Stimulated activated CD4-positive, alpha-beta T cell treated with anti-CD3 and anti-CD28 coated beads, Interleukin-2, amount 100 ng/mL, for 48 hours (primary cell): ENCODE results near the gene TCF12.

Source experiments
- DNase-seq, 2 donors: peaks; one replicate each; pipeline ENCODE4 v3.0.0-alpha.2; 2020

TCF12 gene

DNA sequence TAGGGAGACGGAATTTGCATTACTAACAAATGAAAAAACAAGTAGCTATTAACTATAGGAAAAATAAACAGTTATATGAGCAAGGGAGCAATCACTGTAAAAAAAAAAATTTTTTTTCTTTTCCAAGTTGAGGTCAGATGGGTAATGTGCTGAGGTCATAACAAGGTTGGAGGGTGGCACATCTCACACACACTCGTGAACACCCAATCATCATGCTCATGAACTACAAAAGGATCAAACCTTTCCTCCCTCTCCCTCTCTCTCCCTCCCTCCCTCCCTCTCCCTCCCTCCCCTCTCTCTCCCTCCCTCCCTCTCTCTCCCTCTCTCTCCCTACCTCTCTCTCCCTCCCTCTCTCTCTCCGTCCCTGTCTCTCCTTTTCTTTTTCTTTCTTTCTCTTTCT, 360.0 kb downstream of the TCF12 start:
- no peak for DNase-seq

DNA sequence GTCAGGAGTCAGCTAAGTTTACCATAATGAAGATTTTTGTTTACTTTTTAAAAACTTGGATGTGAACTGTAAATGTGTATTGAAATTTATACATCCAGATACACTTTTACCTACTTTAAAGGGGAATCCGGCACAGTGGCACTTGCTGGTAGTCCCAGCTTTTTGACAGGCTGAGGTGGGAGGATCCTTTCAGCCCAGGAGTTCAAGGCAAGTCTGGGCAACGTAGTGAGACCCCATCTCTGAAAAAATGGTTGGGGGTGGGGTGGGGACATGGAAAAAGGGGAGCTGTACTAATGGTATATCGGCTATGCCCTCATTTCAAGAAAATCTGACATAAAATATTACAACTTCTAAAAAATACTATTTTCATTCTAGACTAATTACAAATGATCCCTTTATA, 362.0 kb downstream of the TCF12 start:
- DNase-seq: no peak

DNA sequence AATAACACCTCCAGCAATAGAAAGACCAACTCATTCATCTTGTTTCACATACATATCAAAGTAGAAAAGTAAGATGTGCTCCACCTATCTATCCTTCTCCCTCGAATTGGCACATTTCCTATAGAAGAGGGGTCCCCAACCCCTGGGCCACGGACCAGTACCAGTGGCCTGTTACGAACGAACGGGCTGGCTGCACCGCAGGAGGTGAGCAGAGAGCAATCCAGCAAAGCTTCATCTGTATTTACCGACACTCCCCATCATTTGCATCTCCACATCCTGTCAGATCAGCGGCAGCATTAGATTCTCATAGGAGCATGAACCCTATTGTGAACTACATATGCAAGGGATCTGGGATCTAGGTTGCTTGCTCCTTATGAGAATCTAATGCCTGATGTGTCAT, 362.9 kb downstream of the TCF12 start:
- no peak for DNase-seq

DNA sequence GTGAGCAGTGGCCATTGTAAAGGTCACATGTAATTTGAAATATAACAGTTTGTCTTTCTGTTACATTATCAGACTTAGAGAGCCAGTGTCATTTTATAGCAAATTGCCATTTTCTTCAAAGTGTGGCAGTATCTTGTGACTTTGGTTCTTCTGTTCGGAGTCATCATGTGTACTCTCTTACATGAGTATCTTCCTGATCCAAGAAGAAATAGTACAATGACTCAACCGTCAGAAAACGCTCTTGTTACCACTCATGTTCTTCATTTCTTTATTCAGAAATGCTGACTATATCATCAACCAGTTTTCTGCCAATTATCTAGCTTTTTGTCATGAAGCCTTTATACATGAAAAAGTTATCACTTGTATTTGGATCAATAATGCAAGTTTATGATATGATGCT, 364.2 kb downstream of the TCF12 start:
- DNase-seq: no peak

DNA sequence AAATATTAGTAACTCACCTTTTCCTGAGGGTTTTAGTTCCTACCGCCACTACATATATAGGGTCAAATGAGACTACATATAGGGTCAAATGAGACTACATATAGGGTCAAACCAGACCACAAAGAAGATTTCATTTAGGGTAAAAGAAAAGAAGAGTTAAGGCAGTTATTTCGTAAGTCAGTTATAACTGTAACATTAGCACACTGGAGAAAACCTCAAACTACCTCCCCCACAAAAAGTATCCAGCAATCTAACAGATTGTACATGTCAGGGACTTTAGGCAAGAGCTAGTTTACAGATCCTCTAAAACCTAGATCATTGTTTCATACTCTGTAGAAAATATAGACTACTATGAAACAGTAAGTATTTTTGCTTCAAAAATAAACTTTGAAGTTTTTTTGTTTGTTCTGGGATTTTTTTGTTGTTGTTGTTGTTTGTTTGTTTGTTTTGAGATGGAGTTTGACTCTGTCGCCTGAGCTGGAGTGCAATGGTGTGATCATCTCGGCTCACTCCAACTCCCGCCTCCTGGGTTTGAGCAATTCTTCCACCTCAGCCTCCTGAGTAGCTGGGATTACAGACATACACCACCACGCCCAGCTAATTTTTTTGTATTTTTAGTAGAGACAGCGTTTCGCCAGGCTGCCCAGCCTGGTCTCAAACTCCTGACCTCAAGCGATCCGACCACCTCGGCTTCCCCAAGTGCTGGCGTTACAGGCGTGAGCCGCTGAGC, 365.5 kb downstream of the TCF12 start:
- DNase-seq: no peak

DNA sequence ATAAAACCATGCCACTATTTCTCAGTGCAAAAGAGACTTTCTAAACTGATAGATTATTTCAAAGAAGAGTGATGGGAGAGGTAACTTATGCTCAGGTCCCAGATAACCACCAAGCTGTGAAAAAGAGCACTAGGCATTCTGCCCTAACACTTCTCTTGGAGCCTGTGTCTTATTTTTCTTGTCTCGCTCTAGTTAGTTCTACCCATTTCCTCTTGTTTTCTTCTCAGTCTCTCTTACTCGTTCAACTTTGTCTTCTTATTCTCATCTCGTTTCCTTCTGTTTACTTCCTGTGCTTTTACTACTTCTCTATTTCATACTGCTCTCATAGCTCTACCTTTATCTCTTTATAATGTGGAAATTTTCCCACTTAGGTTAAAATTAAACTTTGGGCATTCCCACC, 366.1 kb downstream of the TCF12 start:
- DNase-seq: no peak

DNA sequence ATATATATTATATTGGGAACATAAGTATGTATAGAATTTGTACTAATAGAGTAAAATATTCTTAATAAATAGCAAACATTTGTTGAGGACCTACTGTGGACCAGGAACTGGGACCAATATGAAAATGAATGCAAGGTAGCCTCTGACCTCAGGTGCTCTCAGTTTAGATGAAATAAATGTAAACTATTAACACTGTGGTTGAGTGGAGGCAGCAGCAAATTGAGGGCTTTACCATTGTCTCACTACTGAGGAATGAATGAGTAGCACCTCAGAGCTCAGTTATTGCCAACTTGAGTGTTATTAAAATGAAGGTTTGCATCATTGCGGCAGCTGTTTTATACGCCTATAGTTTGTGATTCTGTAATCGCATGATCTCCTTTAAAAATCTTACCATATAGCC, 366.9 kb downstream of the TCF12 start:
- DNase-seq: no peak

DNA sequence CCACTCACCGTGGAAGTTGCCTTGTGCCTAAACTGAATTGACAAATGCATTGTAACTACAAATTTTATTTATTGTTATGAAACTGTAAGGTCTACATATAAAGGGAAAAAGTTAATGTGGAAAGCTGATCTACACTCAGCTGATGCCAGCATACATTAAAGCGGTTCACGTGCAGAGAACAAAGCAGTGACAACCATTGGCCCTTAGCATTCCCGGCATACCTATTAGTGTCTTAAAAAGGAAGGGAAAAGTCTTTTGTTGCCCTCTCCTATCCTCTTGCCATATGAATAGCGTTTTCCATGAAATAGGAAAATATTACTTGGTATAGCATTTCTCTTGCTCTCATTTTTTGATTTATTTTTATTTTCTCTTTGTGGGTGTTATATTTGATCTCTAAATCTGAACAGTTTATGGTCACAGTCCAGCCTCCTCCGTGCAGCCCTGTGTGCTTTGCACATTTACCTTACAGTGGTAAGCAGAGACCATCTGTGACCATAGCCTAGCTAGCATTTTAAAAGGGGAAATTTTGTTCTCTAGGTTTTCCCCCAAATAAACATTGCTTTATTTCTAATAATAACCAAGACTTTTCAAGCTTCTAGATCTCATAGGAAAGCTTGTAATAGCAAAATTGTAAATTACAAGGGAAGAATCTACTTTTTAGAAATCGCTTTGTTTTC, 368.1 kb downstream of the TCF12 start:
- no peak for DNase-seq

DNA sequence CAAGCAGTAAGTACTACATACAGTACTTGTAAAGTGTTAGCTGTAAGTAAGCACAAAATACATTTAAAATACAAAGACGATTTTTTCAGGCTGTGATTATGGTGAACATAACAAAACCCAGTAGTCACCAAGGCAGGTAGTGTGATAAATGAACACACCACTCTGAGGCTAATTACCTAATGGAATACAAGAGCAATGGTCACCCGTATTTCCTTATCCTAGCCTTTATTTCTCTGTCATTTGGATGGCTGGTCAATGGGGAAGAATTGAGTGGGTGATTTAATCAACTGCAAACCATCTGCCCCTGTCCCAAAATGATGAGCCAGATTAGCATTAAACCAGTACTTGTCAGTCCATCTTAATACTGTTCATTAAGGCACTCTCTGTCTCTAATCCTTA, 368.7 kb downstream of the TCF12 start:
- no peak for DNase-seq

DNA sequence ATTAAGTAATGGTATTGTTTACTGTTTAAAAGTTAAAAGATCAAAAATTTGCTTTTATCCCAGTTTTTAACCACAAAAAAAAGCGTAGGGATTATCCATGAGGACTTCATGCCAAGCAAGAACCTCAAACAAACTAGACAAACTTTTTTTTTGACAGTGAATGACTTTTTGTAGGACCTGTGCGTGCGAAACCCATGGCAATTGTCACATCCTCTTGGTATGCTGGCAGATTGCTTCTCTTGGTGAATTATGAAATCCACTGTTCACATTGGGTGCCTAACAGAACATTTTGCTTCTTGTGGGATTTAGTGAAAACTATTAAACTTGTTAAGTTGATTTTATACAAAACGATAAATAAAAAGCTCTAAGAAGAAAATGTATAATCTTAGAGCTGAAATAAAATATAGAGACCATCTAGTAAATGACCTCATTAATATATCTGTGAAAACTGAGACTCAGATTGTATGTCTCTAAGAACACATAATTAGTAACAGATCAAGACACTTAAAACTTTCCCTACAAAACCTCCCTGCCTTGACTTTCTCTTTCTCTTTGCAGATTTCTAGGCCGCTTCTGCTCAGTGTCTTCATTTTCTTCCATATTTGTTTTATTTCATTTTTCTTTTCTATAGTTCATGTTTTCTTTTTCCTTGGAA, 370.6 kb downstream of the TCF12 start:
- no peak for DNase-seq

DNA sequence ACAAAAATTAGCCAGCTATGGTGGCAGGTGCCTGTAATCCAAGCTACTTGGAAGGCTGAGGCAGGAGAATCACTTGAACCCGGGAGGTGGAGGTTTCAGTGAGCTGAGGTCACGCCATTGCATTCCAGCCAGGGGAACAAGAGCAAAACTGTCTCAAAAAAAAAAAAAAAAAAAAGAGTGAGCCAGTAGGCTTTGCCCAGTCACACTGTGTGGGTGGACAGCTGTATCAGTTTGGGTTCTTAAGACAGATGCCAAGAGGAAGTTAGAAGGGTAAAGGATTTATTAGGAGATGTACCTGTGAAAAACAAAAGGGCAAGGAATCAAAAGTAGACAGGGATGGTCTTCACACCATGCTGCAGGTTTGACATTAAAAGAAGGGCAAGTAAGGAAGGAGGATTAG, 371.7 kb downstream of the TCF12 start:
- DNase-seq: no peak

DNA sequence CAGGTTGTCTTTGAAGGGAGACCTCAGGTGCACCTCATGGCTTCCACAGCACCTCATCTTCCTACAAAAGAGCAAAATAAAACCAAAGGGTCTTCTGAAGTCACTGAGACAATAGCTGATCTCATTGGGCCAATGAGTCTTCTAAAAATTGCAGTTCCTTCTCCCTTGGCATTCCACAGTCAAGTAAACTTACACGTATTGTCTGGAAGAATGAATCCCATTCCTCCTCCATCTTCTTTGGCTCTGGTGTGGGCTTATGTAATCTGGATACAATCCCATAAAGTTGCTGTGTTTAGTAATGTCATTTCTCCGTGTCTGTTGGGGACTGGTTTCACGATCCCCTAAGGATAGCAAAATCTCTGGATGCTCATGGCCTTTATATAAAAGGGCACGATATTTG, 372.4 kb downstream of the TCF12 start:
- DNase-seq: no peak

DNA sequence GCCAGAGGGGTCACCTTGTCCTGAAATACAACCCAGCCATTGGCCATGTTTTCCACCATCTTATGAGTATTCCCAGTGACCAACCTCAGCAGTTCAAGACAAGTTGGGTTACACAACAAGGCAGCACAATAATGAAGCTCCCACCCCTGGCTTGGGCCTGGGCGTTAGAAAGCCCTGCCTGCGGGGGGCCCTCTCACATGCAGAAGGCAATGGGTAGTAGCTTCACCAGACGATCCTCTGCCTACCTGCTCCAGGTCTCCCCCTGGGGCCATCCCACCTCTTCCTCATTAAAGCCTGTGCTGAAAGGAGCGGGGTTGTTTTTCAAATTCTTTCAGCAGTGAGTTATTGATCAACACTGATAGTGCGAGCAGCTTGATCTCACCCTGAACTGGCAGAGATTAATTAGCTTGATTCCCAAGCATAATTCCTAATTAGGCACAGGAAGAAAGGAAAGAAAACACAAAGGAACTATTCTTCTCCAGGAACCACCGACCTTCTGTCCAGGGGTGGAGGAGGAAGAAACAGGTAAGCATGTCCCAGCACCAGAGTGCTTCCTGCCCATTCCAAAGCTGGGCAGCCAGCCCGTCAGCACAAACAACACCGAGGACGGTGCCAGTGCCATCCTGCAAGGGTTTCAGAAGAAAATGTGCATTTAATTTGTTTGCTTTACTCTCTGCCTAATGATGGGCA, 378.2 kb downstream of the TCF12 start:
- DNase-seq: no peak

DNA sequence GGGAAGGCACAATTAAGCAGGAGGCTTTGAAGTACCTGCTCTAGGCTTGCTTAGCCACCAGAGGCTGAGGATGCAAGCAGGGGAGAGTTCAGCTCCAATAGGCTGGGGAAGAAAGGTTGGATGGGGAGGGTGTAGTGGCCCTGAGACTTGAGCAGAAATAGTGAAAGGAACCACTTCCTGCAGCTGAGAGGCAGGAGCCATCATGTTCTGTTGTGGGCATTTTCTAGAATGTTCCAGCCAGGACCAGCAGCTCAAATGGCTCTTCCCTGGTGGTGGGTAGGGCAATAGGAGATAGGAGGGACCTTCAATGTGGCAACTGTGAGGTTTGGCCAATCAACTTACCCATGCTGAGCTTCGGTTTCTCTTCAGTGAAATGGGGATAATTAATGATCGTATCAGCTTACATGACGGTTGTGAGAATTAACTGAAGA, 378.7 kb downstream of the TCF12 start:
- no peak for DNase-seq

DNA sequence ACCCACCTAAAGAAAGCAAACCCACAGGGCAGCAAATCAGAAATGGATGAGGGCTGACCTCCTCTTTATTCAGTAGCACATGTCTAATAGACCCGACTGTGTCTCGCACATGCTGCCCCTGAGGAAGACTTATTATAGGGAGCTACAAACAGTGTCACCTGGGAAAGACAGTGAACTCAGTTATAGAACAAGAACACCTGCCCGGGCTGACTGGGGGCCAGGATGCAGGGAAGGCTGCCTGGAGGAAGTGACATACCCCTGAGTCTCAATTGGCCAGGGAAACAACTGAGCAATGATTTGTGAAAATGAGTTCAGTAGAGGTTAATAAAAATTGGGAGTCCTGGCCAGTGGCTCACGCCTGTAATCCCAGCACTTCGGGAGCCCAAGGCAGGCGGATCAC, 379.2 kb downstream of the TCF12 start:
- no peak for DNase-seq

DNA sequence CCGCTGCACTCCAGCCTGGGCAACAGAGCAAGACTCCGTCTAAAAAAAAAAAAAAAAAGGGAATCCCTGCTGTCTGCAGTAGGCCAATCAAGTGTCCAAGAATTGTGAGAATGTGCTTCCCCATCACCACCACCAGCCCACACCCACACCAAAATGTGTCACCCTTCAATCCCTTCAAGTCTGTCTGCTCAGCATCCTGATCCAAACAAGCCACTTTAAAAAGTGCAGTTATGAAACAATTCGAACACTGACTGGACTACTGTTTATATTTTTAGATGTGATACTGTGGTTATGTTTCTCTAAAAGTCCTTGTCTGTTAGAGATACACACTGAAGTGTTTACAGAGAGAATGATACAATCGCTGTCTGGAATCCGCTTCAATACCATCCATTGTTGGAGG, 379.8 kb downstream of the TCF12 start:
- DNase-seq: no peak

DNA sequence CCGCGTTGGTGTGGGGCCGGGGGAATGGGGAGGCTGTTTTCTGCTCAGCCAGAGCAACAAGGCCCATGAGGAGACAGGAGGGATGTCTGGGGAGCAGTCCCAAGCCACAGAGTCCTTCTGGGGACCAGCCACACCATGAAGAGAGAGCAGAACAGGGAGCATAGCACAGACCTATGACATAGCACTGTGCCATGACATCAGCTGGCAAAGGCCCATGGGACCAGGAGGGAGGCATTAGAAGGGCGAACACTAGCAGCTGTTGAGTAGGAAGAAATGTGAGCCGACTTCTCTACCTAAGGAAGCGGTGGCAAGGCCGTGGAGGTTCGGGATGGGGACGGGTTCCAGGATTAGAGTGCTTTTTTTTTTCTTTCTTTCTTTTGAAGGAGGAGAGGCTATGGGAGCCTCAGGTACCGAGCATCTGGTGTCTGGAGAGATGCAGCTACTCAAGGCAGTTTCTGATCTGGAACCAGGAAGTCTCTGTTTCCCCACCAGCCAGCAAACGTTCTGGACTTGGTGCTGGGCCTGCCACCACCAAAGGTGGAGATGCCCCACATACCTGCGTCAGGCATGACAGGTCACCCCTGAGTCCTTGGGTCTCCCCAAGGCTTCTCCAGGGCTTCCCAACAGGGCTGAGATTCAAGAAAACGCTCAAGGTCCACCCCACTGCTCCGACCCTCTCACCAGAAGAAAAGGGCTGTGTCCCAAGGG, 380.6 kb downstream of the TCF12 start:
- no peak for DNase-seq

DNA sequence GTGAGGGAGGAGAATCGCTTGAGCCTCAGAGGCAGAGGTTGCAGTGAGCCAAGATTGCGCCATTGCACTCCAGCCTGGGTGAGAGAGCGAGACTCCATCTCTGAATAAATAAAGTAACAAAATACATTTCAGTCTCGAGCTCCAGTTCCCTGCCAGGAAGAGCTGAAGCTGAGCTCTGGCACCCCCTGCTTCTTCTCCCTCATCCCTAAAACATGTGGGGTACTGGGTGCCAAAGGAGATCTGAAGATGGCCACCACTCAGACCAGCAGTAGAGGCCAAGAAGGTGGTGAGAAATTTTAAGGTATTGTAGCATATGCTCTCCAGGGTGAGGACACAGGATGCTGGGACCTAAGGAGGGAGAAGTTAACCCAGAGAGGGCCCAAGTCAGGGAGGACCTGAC, 382.9 kb downstream of the TCF12 start:
- no peak for DNase-seq

DNA sequence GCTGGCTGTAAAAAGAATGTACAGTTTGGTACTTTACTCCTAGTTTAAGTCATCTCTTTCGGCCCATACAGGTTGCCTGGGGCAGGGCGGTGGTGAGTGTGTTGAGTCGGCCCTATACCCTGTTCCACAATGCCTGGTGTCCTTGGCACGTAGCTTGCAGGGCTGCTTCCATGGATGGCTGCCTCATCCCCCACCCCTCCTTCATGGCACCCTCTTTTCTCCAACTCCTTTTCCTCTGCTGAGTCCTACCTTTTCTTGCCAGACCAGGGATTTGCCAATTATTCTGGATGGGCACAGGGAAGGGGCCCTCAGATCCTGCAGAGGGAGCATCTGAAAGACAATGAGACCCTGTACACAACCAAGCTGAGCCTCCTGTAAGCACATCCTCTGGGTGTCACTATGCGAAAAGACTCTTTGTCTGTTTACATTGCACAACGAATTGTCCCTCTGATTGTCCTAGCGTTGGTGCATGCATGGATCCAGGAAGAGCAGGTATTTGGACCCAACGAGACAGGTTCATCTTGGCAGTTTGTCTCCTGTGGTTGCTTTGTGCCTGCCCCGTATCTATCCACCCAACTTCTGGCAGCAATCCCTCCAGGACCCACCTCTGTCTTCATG, 384.3 kb downstream of the TCF12 start:
- DNase-seq: no peak

DNA sequence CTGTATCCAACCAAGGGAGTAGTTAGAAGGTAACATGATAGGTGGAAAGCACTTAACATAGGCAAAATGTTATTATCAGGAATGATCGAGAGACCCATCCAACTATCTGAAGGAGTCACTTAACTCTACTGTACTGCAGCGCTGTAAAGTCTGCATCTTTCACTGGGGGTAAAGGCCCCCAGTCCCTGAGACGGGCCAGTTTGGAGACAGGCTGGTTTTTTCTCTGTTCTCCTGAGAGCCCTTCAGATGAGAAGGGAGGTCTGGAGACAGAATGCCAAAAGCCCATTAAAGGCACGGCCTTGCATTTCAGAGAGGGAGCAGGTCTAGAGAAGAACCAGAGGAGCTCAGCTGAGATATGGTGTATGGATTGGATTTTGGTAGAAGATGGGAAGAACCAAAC, 386.6 kb downstream of the TCF12 start:
- DNase-seq: no peak

DNA sequence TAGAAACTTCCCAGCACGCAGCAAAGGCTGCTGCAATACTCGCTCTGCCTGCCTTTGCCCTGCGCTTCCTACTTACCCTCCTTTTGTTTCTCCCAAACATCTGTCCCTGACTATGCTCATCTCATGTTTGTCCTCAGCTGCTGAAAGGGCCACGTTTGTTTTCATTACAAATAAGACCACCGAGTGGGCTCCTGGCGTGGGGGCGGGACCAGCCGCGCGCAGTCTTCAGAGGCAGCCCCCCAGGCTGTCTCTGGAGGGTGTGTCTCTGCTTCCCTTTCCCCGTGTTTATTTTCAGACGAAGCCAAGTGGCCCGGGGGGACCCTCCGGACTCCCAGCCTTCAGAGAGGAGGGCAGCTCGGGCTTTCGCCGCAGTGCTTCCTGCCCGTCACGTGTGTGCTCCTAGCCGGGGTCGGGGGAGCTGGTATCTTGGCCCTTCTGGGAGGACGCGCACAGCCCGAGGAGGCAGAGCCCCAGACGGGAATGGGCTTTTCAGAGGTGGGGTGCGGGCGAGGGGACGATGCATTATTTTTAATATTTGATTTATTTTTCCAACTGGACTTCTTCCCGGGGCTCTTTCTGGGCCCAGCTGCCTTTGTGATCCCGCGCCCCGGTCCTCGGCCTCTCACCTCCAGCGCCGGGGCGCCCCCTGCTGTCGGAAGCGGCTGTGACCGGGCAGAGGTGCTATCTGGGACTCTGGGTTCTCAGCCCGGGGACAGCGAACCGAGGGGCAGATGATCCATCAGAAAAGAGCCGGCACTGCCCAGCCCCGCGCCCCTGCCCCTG, 387.9 kb downstream of the TCF12 start:
- DNase-seq: peak; percentile 92

DNA sequence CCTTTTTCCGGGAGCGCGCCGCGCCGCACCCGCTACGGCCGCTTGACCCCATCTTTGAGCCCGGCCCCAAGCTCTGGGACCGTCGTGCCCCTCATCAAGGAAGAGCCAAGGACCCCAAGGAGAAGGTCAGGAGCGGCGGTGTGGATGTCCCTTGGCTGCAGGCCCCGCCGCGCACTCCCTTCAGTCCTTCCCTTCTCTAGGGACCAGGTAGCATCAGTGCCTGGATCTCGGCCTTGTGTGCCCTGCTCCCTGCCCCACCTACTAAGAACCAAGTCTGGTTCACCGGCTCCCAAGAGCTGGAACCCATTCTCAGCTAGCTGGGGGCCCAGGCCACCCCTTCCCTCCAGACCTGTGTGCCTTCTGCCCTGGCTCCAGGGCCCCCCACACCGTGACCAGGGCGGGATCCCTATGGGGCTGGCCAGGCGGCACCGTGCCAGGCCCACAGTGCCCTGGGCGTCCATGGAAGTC, 388.5 kb downstream of the TCF12 start:
- no peak for DNase-seq
